Stimulated activated CD4-positive, alpha-beta T cell treated with anti-CD3 and anti-CD28 coated beads, Interleukin-1b, Interleukin-23, amount 100 ng/mL, for 24 hours (primary cell): Measurements from ENCODE around the gene ALK.

ENCODE experiments used
- DNase-seq, 4 experiments: peaks; one replicate each; pipeline ENCODE4 v3.0.0-alpha.2; 2020; ENCODE audit warnings: low read depth in 4 of 4, low spot score in 1 of 4

ALK gene

GRCh38 chr2:29662861-29663260, 258.5 kb downstream of the ALK start:
- no peak for DNase-seq

GRCh38 chr2:29660201-29660600, 261.2 kb downstream of the ALK start:
- no peak for DNase-seq

GRCh38 chr2:29659178-29659577, 262.2 kb downstream of the ALK start:
- DNase-seq: no peak

- DNase-seq: no peak
Observed at GRCh38 chr2:29657674-29658073, 263.7 kb downstream of the ALK start.

- DNase-seq: no peak
Observed at GRCh38 chr2:29655391-29656086, 265.8 kb downstream of the ALK start.

GRCh38 chr2:29650631-29651097, 270.7 kb downstream of the ALK start:
- DNase-seq: no peak

- DNase-seq: no peak
Observed at GRCh38 chr2:29644949-29645348, 276.4 kb downstream of the ALK start.

- DNase-seq: no peak
Observed at GRCh38 chr2:29643196-29643595, 278.2 kb downstream of the ALK start.

- no peak for DNase-seq
Observed at GRCh38 chr2:29640360-29640759, 281.0 kb downstream of the ALK start.

GRCh38 chr2:29638641-29639040, 282.7 kb downstream of the ALK start:
- DNase-seq: no peak

GRCh38 chr2:29634916-29635315, 286.5 kb downstream of the ALK start:
- no peak for DNase-seq

- DNase-seq: no peak
Observed at GRCh38 chr2:29632018-29632417, 289.4 kb downstream of the ALK start.

GRCh38 chr2:29629495-29629894, 291.9 kb downstream of the ALK start:
- no peak for DNase-seq

- no peak for DNase-seq
Observed at GRCh38 chr2:29628862-29629261, 292.5 kb downstream of the ALK start.

- DNase-seq: no peak
Observed at GRCh38 chr2:29628108-29628745, 293.2 kb downstream of the ALK start.

GRCh38 chr2:29627279-29627711, 294.1 kb downstream of the ALK start:
- DNase-seq: no peak

GRCh38 chr2:29620890-29621289, 300.5 kb downstream of the ALK start:
- DNase-seq: no peak

- no peak for DNase-seq
Observed at GRCh38 chr2:29619689-29620088, 301.7 kb downstream of the ALK start.

GRCh38 chr2:29618024-29618423, 303.4 kb downstream of the ALK start:
- DNase-seq: no peak

- DNase-seq: no peak
Observed at GRCh38 chr2:29617351-29617750, 304.0 kb downstream of the ALK start.

GRCh38 chr2:29616569-29616968, 304.8 kb downstream of the ALK start:
- DNase-seq: no peak

GRCh38 chr2:29615841-29616240, 305.5 kb downstream of the ALK start:
- DNase-seq: no peak

- DNase-seq: no peak
Observed at GRCh38 chr2:29615183-29615582, 306.2 kb downstream of the ALK start.
